NB4 (cell line): Measurements from ENCODE around the gene ANKRD6.

Experiments
- CTCF ChIP-seq: IDR thresholded peaks from one replicate; pipeline ENCODE4 v1.5.1; 2012; ENCODE audit warnings: low read depth, low read length
- POLR2A ChIP-seq: IDR thresholded peaks from 2 replicates; pipeline ENCODE4 v1.6.1; 2011; ENCODE audit warnings: mild to moderate bottlenecking; ENCODE audit not compliant: insufficient read length; ENCODE audit errors: extremely low read depth

GRCh38 chr6:89611666-89612065 lies 178.7 kb downstream of the ANKRD6 start:
- no peak for TF ChIP-seq POLR2A
- TF ChIP-seq CTCF: no peak
